ENCODE measurements around the gene CKMT2.
A peak's percentile ranks its signal among the peaks of the same experiment; 100 is the strongest.
"Not testable (repeated sequence)": the region's sequence is repeated elsewhere in the genome, so short reads cannot be mapped to it uniquely, and the experiment has no call there.

The CKMT2 gene

DNA sequence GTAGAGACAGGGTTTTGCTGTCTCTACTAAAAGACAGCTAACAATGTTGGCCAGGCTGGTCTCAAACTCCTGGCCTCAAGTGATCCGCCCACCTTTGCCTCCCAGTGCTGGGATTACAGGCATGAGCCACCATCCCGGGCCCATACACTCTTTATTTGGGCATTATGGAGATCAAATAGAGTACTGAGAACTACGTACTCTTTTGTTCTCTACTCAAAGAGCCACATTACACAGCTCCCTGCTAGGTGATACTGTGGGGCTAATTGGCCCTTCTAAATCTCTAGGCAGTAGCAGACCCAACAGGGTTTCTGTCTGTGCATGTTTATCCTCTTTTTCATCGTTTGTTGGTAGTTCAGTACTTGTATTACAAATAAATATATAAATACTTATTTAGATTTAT, 16.1 kb downstream of the CKMT2 start:
- DNase-seq (ENCODE audit: low read depth in 1 of 2, low spot score in 1 of 2): no peak

DNA sequence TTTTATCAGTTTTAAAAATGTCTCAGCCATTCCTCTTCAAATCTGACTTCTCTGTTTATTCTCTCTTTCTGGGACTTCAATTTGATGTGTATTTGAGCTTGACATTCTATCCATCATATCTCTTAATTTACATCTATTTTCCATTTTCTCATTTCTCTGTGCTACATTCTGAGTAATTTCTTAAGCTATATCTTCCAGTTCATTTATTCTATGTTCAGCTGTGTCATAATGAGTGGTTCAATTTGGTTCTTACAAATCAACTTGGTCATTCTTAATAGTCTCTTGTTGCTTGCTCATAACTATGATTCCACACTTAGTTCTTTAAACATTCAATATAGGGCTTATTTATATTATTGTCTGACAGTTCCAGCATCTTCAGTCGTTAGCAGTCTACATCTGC, 16.9 kb downstream of the CKMT2 start:
- DNase-seq (ENCODE audit: low read depth in 1 of 2, low spot score in 1 of 2): no peak

DNA sequence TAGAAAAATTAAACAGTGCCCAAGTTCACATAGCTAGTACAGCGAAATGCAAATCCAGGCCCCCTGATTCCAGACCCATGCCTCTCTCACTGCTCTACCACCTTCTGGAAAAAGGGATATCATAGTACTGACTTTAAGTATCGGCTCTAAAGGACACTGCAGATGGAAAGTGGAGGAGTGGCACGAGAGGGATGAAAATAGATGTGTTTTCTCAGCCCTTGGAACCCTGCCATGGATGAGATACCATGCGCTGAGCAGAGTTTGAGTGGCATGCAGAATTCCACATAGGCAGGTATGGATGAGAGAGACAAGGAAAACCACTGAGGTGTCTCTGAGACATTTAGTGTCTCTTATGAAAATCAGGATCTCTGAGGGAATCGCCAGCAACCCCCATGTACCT, 18.8 kb downstream of the CKMT2 start:
- DNase-seq (ENCODE audit: low read depth in 1 of 2, low spot score in 1 of 2): no peak

DNA sequence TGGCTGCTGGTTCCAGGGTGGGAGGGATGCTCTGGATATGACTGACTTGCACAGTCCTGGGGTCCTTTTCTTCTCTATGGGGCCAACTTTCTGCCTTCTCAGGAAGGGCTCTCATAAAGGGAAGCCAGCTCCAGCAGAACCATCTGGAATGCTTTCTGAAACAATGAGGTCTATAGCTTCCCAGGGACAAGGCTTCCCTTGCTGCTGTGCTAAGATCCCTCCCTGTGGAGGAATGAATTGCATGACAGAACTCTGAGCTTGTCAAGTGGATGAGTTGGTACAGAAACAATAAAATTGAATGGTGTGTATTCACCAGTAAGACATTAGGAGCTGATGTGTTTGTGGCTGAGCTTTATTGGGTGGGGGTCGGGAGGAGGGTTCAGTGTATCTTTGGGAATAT, 19.8 kb downstream of the CKMT2 start:
- DNase-seq (ENCODE audit: low read depth in 1 of 2, low spot score in 1 of 2): no peak

DNA sequence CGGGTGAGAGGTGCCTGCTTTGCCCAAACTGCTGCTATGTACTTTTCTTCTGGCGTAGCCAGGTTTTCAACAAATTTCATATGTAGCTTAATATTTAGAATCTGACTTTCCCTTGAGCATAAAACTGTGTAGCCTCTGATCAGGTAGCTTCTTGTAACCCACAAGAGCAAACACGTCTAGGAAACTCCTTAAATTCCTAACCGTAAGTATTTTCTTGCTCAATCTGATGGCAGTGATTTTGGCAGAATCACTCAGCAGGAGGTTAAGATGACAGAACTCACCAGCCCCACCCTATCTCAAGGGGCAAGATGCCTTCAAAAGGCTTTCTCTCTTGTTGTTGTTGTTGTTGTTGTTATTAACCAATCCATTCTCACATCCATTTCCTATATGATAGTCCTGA, 20.8 kb downstream of the CKMT2 start:
- no peak for DNase-seq (ENCODE audit: low read depth in 1 of 2, low spot score in 1 of 2)

DNA sequence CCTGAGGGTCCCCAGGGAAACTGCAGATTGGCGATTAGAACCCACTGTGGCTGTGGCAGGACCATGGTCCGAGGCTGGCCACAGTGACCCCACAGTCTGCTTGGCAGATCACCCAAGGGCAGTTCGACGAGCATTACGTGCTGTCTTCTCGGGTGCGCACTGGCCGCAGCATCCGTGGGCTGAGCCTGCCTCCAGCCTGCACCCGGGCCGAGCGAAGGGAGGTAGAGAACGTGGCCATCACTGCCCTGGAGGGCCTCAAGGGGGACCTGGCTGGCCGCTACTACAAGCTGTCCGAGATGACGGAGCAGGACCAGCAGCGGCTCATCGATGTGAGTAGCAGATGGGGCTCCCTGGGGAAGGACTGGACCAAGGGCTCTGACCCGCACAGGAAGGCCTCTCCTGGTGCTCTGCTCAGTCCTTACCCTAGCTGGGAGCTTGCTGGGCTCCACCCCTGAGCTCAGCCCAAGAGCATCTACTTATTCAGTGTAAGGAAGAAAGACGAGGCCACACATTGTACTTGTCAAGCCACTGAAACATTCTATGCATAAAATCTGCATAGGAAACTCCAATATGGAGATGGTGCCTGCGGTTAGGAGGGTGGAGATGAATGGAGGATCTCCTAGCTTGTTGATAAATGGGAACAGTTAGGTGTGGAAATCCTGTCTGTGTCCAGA, 21.9 kb downstream of the CKMT2 start:
- no peak for DNase-seq (ENCODE audit: low read depth in 1 of 2, low spot score in 1 of 2)

DNA sequence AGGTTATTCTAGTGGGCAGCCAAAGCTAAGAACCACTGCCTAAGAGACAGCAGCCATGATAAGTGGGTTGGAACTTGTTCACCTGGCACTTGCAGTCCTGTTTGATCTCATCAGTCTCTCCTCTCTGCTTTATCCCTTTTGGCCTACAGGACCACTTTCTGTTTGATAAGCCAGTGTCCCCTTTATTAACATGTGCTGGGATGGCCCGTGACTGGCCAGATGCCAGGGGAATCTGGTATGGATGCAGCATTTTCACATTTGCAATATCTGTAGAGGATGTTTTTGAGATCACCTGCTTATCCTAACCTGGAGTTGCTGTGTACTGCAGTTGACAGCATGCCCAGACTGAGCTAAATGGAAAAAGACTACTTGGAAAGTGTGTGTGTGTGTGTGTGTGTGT, 23.6 kb downstream of the CKMT2 start:
- no peak for DNase-seq (ENCODE audit: low read depth in 1 of 2, low spot score in 1 of 2)

DNA sequence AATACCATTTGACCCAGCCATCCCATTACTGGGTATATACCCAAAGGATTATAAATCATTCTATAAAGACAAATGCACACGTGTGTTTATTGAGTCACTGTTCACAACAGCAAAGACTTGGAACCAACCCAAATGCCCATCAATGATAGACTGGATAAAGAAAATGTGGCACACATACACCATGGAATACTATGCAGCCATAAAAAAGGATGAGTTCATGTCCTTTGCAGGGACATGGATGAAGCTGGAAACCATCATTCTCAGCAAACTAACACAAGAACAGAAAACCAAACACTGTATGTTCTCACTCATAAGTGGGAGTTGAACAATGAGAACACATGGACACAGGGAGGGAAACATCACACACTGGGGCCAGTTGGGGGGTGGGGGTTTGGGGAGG, 29.7 kb downstream of the CKMT2 start:
- not testable (repeated sequence) for DNase-seq (ENCODE audit: low read depth in 1 of 2, low spot score in 1 of 2)

DNA sequence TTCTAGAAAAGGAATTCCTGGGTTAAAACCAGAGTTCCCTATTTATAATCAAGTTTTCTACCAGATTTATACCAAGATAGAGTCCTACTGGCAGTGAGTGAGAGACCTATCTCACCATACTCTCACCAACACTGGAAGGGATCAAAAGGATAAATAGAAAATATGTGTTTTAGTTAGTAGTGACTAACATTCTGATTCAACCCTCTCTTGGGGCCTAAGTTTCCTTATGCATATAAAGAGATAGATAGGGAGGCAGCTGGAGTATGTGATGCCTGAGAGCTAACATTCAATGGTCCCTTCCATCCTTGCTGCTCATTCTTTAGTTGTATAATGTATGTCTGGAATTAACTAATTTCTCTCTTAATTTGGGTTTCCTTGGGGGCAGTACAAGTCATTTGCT, 32.0 kb downstream of the CKMT2 start:
- no peak for DNase-seq (ENCODE audit: low read depth in 1 of 2, low spot score in 1 of 2)

DNA sequence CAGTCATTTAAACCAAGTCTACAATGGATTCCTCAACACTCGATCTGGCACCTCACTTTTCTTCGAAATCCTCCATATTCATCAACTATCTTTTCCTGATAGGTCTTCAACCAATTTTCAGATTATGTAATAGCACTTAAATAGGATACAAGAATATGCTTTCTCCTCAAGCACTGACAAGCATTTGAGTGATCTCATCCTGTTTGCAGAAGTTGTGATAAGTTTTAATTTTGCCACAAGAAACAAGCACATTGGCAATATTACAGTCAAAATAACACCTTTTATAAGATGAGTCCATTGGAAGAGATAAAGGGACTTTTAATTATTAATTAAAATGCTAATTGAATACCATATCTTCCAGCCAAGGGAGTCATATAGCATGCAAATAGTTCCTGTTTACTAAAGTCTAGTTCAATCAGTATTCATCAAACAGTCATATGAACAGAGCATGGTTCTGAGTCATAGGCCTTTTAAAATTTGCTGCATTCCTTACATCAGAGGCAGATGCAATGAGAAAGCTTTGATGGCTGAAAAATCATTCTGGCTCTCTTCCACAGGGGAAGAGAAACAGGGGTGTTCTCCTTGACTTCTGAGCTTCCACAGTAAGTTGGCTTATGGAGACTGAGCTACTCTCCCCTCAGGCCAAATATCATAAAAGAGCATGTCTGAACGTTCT, 35.5 kb downstream of the CKMT2 start:
- no peak for DNase-seq (ENCODE audit: low read depth in 1 of 2, low spot score in 1 of 2)

DNA sequence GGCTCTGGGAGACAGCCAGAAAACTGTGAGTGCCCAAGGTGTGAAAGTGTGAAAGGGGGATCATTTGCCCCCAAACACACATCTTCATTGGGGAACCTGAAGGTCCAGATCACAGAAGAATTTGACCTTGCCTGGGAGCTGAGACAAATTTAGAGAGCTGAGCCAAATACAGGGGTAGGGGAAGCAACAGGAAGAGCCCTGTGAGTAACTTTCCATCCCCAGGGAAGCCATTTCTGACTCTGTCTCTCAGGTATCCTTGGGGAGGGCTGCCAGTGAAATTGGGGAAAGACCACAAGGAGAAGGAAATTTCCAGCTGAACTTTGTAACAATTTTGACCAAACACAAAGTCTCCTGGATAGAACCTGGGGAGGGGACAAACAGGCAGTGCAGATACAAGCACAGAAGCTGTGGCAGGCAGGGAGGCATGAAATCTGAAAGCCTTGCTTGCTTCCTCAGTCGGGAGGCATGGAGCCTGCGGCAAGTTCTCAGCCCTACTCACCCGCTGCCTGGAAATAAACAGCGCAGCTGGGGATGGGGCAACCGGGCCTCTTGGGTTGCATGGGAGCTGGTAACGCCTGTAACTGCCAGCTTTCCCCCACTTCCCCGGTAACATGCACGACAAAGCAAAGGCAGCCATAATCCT, 36.8 kb downstream of the CKMT2 start:
- DNase-seq (ENCODE audit: low read depth in 1 of 2, low spot score in 1 of 2): no peak

DNA sequence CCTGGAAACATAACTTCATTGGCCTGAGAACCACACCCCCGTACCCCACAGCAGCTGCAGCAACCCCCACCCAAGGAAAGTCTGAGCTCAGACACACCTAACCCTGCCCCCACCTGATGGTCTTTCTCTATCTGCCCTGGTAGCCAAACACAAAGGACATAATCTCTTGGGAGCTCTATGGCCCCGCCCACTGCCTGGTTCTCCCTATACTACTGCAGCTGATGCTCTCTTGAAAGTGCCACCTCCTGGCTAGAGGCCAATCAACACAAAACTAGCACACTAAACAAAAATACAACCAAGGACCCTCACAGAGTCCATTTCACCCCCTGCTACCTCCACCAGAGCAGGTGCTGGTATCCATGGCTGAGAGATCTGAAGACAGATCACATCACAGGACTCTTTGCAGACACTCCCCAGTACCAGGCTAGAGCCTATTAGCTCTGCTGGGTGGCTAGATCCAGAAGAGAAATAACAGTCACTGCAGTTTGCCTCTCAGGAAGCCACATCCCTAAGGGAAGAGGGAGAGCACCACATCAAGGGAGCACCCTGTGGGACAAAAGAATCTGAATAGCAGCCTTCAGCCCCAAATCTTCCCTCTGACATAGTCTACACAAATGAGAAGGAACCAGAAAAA, 37.4 kb downstream of the CKMT2 start:
- not testable (repeated sequence) for DNase-seq (ENCODE audit: low read depth in 1 of 2, low spot score in 1 of 2)

DNA sequence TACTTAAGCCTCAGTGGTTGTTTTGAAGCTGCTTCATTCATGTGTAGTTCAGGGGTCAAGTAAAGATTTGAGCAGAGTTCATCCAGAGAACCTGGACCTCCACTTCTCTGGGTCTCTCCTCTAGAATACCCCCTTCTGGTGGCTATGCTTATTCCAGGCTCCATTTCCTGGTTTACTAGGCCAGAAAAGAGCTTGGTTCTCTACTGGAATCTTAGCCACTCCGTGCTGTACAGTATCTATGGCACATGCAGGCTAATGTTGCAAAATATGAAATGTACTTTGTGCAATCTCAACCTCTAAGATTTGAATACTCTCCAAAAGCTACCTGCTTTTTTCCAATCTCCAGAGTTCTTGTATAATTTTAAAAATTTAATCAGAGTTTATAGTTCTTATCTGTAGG, 50.9 kb downstream of the CKMT2 start:
- no peak for DNase-seq (ENCODE audit: low read depth in 1 of 2, low spot score in 1 of 2)

DNA sequence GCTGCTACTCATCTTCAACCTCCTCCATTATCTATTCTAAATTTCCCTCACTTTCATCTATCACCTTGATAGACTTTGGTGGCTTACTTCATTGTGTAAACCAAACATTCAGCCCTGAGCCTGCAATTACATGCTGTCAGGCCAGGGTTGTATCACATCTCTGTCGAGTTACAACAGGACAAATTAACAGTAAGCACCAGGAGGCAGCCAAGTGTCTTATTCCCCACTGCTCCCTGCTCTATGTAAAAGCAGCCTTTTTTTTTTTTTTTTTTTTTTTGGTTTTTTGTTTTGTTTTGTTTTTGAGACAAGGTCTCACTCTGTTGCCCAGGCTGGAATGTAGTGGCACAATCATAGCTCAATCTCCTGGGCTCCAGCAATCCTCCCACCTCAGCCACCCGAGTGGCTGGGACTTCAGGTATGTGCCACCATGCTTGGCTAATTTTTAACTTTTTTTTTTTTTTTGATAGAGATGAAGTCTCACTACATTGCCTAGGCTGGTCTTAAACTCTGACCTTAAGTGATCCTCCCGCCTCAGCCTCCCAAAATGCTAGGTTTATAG, 53.0 kb downstream of the CKMT2 start:
- no peak for DNase-seq (ENCODE audit: low read depth in 1 of 2, low spot score in 1 of 2)

DNA sequence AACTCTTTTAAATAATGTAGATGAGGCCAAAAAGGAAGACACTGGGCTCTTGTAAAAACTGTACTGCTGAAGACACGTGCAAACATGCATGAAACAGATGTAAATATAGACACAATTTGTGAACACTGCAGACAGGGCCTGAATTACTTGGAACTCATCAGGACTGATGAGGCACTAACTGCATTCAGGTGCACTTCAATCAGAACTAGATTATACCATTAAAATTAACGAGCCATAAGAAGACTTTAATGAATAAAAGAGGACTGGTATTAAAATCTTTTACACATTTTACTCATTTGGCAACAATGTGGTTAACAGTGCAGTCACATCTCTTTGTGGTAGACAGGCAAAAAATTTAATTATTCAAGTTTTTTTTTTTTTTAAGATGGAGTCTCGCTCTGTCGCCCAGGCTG, 54.9 kb downstream of the CKMT2 start:
- DNase-seq (ENCODE audit: low read depth in 1 of 2, low spot score in 1 of 2): no peak

DNA sequence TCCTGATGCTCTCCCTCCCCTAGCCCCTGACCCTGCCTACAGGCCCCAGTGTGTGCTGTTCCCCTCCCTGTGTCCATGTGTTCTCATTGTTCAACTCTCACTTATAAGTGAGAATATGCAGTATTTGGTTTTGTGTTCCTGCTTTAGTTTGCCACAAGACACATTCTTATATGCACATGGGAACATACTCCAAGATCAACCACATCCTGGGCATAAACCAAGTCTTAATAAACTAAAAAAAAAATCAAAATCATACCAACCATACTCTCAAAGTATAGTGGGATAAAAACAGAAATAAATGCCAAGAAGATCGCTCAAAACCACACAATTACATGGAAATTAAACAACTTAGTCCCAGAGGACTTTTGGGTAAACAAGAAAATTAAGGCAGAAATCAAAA, 57.0 kb downstream of the CKMT2 start:
- no peak for DNase-seq (ENCODE audit: low read depth in 1 of 2, low spot score in 1 of 2)

DNA sequence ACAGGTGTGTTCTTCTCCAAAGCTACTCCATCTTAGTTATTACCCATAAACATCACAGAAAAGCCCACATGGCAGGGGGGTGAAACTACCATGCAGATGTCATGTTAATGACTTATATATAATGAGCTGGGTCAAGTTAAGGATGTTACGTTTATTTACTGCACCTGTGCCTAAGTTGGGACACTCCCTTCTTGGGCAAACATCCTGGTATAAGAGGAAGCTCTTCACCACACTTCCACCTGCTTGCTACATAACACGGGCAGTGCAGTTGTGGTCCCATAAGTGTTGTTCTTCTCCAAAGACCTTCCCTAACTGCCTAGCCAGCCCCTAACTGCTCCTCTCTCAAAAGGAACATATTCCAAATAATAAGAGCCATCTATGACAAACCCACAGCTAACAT, 59.0 kb downstream of the CKMT2 start:
- DNase-seq (ENCODE audit: low read depth in 1 of 2, low spot score in 1 of 2): no peak

DNA sequence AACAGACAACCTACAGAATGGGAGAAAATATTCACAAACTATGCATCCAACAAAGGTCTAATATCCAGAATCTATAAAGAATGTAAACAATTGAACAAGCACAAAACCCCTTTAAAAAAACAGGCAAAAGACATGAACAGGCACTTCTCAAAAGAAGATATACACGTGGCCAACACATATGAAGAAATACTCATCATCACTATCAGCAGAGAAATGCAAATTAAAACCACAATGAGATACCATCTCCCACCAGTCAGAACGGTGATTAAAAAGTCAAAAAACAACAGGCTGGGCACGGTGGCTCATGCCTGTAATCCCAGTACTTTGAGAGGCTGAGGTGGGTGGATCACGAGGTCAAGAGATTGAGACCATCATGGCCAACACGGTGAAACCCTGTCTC, 60.9 kb downstream of the CKMT2 start:
- DNase-seq (ENCODE audit: low read depth in 1 of 2, low spot score in 1 of 2): not testable (repeated sequence)

DNA sequence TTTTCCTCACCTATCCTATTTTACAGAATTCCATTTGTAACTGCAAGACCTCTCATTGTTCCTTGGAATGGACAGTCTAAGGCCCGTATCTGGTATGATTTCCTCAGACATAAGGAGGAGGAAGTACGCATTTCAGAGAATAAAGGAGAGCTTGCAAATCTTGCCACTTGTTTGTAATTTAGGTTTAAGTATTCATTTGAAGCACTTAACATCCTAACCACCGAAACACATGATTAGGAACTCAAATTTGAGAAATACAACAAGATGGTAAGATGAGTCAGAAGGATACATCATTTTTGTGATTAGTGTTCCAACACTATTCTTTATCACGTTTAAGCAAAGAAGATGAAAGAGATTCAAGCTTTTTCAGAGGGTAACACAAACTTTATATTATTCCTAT, 64.4 kb downstream of the CKMT2 start:
- DNase-seq (ENCODE audit: low read depth in 1 of 2, low spot score in 1 of 2): no peak

DNA sequence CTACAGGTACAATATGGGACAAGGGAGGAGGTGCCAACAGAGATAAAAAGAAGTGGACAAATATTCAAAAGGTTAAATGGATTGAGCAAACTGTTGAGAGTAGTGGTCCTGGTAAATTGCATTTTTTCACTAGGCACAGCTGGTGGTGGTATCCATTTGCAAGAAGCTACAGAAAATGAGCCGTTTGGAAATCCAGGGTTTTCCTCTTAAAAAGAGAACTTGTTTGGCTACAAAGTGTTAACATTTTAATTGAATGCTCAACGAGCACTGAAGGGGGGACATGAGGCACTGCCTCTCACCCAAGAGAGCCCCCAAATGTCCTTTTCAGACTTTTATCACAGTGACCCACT, 67.8 kb downstream of the CKMT2 start:
- DNase-seq (ENCODE audit: low read depth in 1 of 2, low spot score in 1 of 2): no peak

DNA sequence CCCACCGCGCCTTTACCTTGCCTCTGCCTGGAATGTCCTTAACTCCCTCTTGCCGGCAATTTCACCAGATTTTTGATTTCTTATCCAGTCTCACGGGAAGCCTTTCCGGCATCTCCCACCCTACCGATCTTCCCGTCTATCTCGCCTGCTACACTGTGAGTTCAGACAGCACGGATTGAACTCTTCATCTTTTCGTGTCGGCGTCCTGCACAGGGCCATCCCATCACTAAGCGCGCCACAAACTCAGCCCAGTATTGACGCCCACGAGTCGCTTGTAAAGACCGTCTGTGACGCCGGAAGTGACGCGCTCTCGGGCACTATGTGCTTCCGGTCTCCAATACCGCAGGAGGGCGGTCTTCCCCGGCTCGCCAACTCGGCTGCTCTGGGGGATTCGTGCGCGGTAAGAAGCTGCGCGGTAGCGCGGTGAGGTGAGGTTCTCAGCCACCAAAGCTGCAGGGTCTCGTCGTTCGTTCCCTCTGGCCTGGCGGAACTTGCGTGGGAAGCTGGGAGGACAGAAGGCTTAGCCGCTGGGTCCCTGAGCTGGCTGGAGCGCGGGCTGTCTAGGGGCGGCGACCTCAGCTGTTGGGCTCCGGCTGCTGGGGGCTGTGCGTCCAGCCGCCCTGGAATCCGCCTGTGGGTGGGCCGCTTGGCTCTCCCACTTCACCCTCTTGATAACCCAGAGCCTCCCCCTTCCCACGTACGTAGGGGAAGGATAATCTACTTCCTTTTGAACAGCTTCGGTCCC, 68.3 kb downstream of the CKMT2 start, which contains the start of gene ZCCHC9:
Gene ZCCHC9, plus strand, starts transcription at position 317 of the 745 bp plus-strand sequence. CDS start 3,171 bp downstream, outside the sequence.
- DNase-seq (ENCODE audit: low read depth in 1 of 2, low spot score in 1 of 2): peak; percentile 77 to 81
